Measurements from ENCODE around the gene SMCO4. TPM values are rescaled to one million over a fixed set of nuclear protein-coding genes. Genes with fewer than 3 reads are reported as not detected.

SMCO4 gene
- total RNA-seq, 4 donors from 2014 or later = 3.1 to 18.1 (median 10.2) TPM

DNA sequence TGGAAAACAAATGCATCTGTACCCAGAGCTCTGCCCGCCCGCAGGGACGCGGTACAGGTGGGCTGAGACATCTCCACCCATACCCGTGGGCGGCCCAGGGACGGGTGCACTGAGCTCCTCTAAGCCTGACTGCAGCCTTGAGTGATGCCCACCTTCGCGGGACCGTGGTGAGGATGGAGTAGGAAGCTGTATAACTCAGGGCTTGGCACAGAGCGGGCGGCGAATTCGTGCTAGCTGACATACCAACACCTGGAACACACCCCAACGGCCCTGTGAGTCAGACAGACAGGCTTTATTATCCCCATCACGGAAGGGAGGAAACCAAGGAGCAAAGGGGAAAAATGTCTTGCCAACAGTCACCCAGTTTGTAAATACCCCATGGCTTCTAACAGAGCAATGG, 61.9 kb downstream of the SMCO4 start:
- DNase-seq = no peak
- Histone ChIP-seq H3K4me3 (no peak overlapping the region), H3K4me1 (no peaks in the 10 kb centered on the region), H3K27me3 (no peaks in the 10 kb centered on the region), H3K36me3 (no peaks in the 10 kb centered on the region), H3K9me3 (no peaks in the 10 kb centered on the region), H3K27ac (no peak overlapping the region)
- ATAC-seq = no peak
- intact Hi-C loops (cut with DNase I; ENCODE audit: low total_unique reads) (loop anchor here (1.0 to 10.0 kb wide), 3 partner anchors 62 to 174 kb away; partner anchors contain the start of gene SMCO4), in situ Hi-C loops (cut with MboI; ENCODE audit: low sequenced_read_pairs in 4 of 4) (no loop called here)
- TF ChIP-seq POLR2A (IDR thresholded peaks at IDR 0.05) = no peak
- TF ChIP-seq, protein P1, sequence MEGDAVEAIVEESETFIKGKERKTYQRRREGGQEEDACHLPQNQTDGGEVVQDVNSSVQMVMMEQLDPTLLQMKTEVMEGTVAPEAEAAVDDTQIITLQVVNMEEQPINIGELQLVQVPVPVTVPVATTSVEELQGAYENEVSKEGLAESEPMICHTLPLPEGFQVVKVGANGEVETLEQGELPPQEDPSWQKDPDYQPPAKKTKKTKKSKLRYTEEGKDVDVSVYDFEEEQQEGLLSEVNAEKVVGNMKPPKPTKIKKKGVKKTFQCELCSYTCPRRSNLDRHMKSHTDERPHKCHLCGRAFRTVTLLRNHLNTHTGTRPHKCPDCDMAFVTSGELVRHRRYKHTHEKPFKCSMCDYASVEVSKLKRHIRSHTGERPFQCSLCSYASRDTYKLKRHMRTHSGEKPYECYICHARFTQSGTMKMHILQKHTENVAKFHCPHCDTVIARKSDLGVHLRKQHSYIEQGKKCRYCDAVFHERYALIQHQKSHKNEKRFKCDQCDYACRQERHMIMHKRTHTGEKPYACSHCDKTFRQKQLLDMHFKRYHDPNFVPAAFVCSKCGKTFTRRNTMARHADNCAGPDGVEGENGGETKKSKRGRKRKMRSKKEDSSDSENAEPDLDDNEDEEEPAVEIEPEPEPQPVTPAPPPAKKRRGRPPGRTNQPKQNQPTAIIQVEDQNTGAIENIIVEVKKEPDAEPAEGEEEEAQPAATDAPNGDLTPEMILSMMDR (IDR thresholded peaks at IDR 0.05 in 4 of 5, conservative IDR thresholded peaks at IDR 0.05 in 1 of 5) = no peak

GRCh38 chr11:93480756-93481155, 62.4 kb downstream of the SMCO4 start:
- Histone ChIP-seq H3K9me3 (no peaks in the 10 kb centered on the region), H3K4me1 (no peaks in the 10 kb centered on the region), H3K4me3 (no peak overlapping the region), H3K27ac (no peak overlapping the region), H3K27me3 (no peaks in the 10 kb centered on the region), H3K36me3 (no peaks in the 10 kb centered on the region)
- DNase-seq (no peak), ATAC-seq (no peak)
- in situ Hi-C loops (cut with MboI; ENCODE audit: low sequenced_read_pairs in 4 of 4) = no loop called here
- TF ChIP-seq, protein P1 (IDR thresholded peaks at IDR 0.05 in 4 of 5, conservative IDR thresholded peaks at IDR 0.05 in 1 of 5) = no peak
- TF ChIP-seq POLR2A (IDR thresholded peaks at IDR 0.05) = no peak
- intact Hi-C loops (cut with DNase I; ENCODE audit: low total_unique reads) = loop anchor here (1.0 to 10.0 kb wide), 3 partner anchors 63 to 174 kb away; partner anchors contain the start of gene SMCO4

GRCh38 chr11:93480256-93480655, 62.9 kb downstream of the SMCO4 start:
- H3K4me3 ChIP-seq = no peak overlapping the region
- no peaks in the 10 kb centered on the region for H3K36me3 ChIP-seq
- intact Hi-C loops (cut with DNase I; ENCODE audit: low total_unique reads) (loop anchor here (10.0 kb wide), 1 partner anchor 175 kb away; no protein-coding TSS in a partner anchor), in situ Hi-C loops (cut with MboI; ENCODE audit: low sequenced_read_pairs in 4 of 4) (no loop called here)
- H3K4me1 ChIP-seq = no peaks in the 10 kb centered on the region
- ATAC-seq (no peak), DNase-seq (no peak)
- no peaks in the 10 kb centered on the region for H3K9me3 ChIP-seq
- no peak overlapping the region for H3K27ac ChIP-seq
- no peak for TF ChIP-seq POLR2A (IDR thresholded peaks at IDR 0.05)
- TF ChIP-seq, protein P1 (IDR thresholded peaks at IDR 0.05 in 4 of 5, conservative IDR thresholded peaks at IDR 0.05 in 1 of 5) = no peak
- H3K27me3 ChIP-seq = no peaks in the 10 kb centered on the region

DNA sequence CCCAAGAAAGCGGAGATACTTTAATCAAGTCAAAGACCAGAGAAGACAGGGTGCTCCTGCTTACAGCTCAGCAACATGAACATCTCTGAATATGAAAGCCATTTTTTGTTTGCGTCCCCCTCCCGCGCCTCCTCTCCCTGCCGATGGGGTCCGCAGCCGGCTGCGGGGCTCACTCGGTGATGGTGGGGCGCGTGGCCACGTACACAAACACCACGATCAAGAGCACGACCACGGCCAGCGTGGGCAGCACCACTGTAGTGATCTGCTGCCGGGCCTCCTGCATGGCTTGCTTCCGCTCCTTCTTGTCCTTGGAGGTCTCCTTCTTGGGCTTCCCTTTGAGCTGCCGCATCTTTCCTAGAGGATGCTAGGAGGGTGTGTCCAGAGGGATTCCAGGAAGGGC, 64.3 kb downstream of the SMCO4 start:
- intact Hi-C loops (cut with DNase I; ENCODE audit: low total_unique reads) (no loop called here), in situ Hi-C loops (cut with MboI; ENCODE audit: low sequenced_read_pairs in 4 of 4) (no loop called here)
- H3K27ac ChIP-seq = no peak overlapping the region
- H3K4me3 ChIP-seq = no peak overlapping the region
- ATAC-seq = no peak
- H3K36me3 ChIP-seq = no peaks in the 10 kb centered on the region
- H3K27me3 ChIP-seq = no peaks in the 10 kb centered on the region
- H3K4me1 ChIP-seq = no peaks in the 10 kb centered on the region
- no peak for DNase-seq
- TF ChIP-seq, protein P1 (IDR thresholded peaks at IDR 0.05 in 4 of 5, conservative IDR thresholded peaks at IDR 0.05 in 1 of 5) = no peak
- TF ChIP-seq POLR2A (IDR thresholded peaks at IDR 0.05) = no peak
- no peaks in the 10 kb centered on the region for H3K9me3 ChIP-seq

GRCh38 chr11:93477684-93478234, 65.4 kb downstream of the SMCO4 start:
- Histone ChIP-seq H3K4me1 (no peaks in the 10 kb centered on the region), H3K27me3 (no peaks in the 10 kb centered on the region), H3K27ac (no peak overlapping the region), H3K9me3 (no peaks in the 10 kb centered on the region), H3K36me3 (no peaks in the 10 kb centered on the region), H3K4me3 (no peak overlapping the region)
- no peak for ATAC-seq
- TF ChIP-seq POLR2A (IDR thresholded peaks at IDR 0.05) = no peak
- TF ChIP-seq, protein P1 (IDR thresholded peaks at IDR 0.05 in 4 of 5, conservative IDR thresholded peaks at IDR 0.05 in 1 of 5) = no peak
- intact Hi-C loops (cut with DNase I; ENCODE audit: low total_unique reads) (no loop called here), in situ Hi-C loops (cut with MboI; ENCODE audit: low sequenced_read_pairs in 4 of 4) (no loop called here)
- no peak for DNase-seq
